Measurements from ENCODE around the gene SLC5A5.

The SLC5A5 gene

GRCh38 chr19:17938092-17938845, 66.5 kb downstream of the SLC5A5 start:
- Histone ChIP-seq H3K4me3 (ENCODE audit: low read depth, low read length) (no peak overlapping the region), H3K4me1 (ENCODE audit: control insufficient read depth, insufficient read depth, low read length) (peaks cover 6% of the 10 kb centered on the region), H3K36me3 (ENCODE audit: control insufficient read depth, insufficient read depth, low read length) (peaks cover 6% of the 10 kb centered on the region), H3K9me3 (ENCODE audit: control insufficient read depth, insufficient read depth, low read length) (no peaks in the 10 kb centered on the region), H3K27me3 (ENCODE audit: control insufficient read depth, insufficient read depth, low read length) (no peaks in the 10 kb centered on the region), H3K9ac (ENCODE audit: low read depth, low read length) (no peak overlapping the region)

- H3K27me3 ChIP-seq (ENCODE audit: control insufficient read depth, insufficient read depth, low read length) = no peaks in the 10 kb centered on the region
- H3K9ac ChIP-seq (ENCODE audit: low read depth, low read length) = peak overlapping the region; percentile 60
- peaks cover 6% of the 10 kb centered on the region for H3K4me1 ChIP-seq (ENCODE audit: control insufficient read depth, insufficient read depth, low read length)
- H3K36me3 ChIP-seq (ENCODE audit: control insufficient read depth, insufficient read depth, low read length) = peaks cover 3% of the 10 kb centered on the region
- no peaks in the 10 kb centered on the region for H3K9me3 ChIP-seq (ENCODE audit: control insufficient read depth, insufficient read depth, low read length)
- peak overlapping the region; percentile 68 for H3K4me3 ChIP-seq (ENCODE audit: low read depth, low read length)
Observed at GRCh38 chr19:17942181-17942580, 70.4 kb downstream of the SLC5A5 start.

DNA sequence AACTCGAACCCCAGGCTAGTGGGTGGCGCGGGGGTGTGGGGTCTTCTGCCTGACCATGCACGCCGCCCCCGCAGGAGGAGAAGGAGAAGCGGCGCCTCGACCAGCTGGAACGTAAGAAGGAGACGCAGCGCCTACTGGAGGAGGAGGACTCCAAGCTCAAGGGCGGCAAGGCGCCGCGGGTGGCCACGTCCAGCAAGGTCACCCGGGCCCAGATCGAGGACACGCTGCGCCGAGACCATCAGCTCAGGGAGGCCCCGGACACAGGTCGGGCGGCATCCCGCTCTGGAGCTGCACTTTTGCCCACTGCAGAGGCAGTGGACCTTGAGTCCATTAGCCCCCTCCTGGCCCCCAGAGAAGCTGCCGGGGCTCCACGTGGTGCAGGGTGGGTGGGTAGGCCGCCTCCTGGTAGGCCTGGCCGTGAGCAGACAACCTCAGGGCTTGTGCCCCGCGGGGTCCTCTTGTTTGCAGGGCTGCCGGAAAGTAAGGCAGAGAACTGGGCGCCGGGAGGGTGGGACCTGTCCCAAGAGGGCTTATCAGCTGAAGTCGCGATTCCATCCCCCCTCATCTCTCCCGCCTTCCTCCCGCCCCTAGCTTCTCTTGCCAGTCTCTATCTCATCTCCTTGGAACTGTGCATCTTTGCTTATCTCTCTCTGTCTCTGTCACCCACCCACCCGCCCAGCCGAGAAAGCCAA, 71.0 kb downstream of the SLC5A5 start:
- peaks cover 6% of the 10 kb centered on the region for H3K4me1 ChIP-seq (ENCODE audit: control insufficient read depth, insufficient read depth, low read length)
- H3K36me3 ChIP-seq (ENCODE audit: control insufficient read depth, insufficient read depth, low read length) = peaks cover 3% of the 10 kb centered on the region
- H3K27me3 ChIP-seq (ENCODE audit: control insufficient read depth, insufficient read depth, low read length) = no peaks in the 10 kb centered on the region
- no peaks in the 10 kb centered on the region for H3K9me3 ChIP-seq (ENCODE audit: control insufficient read depth, insufficient read depth, low read length)
- peak overlapping the region; percentile 47 for H3K9ac ChIP-seq (ENCODE audit: low read depth, low read length)
- peak overlapping the region; percentile 68 for H3K4me3 ChIP-seq (ENCODE audit: low read depth, low read length)

DNA sequence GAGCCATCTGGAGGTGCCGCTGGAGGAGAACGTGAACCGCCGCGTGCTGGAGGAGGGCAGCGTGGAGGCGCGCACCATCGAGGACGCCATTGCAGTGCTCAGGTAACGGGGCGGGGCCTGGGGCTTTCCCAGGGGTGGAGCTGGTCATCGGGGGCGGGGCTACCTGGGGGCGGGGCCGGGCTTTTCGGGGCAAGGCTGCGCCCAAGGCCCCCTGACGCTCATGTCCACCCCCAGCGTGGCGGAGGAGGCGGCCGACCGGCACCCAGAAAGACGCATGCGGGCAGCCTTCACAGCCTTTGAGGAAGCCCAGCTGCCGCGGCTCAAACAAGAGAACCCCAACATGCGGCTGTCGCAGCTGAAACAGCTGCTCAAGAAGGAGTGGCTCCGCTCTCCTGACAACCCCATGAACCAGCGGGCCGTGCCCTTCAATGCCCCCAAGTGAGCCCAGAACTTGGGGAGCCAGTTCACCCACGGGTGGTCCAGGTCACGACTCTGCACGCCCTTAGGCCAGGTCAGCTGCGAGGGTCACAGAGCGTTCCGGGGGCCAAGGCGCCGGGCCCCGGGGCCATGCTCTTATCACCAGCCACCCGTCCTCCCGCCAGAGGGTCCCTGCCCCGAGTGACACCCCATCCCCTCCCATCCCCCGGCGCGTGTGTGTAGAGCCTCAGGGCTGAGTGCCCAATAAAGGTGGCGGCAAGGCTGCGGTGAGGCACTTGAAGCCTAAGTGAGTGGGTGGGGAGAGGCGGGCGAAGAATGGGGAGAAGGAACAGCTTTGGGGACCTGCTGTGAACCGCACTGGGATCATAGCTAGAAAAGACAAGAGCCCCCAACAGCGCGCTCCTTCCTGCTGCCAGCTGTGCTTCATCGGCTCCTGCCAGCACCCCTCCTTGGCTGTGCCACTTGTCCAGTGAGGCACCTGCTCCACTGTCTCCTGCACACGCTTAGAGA, 71.8 kb downstream of the SLC5A5 start:
- Histone ChIP-seq H3K9ac (ENCODE audit: low read depth, low read length) (no peak overlapping the region), H3K36me3 (ENCODE audit: control insufficient read depth, insufficient read depth, low read length) (peaks cover under 1% of the 10 kb centered on the region), H3K9me3 (ENCODE audit: control insufficient read depth, insufficient read depth, low read length) (no peaks in the 10 kb centered on the region), H3K4me3 (ENCODE audit: low read depth, low read length) (no peak overlapping the region), H3K4me1 (ENCODE audit: control insufficient read depth, insufficient read depth, low read length) (peaks cover 6% of the 10 kb centered on the region), H3K27me3 (ENCODE audit: control insufficient read depth, insufficient read depth, low read length) (no peaks in the 10 kb centered on the region)

DNA sequence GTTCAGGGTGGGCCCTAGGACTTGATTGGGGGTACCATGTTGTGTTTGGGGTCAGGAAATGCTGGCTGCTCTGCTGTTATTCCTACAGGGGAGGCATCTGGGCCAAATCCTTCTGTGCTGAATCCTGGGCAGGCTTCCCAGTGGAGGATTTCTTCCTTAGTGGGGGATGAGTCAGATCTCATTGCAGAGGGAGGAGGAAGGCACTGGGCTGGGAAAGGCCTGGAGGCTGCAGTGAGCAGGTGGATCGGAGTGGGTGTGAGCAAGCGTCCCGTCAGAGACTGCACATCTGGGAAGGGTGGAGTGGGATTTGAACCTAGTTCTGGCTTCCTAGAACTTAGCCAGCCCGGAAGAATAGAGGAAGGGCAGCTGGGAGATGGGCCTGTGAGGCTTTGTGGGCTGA, 72.6 kb downstream of the SLC5A5 start:
- Histone ChIP-seq H3K9me3 (ENCODE audit: control insufficient read depth, insufficient read depth, low read length) (no peaks in the 10 kb centered on the region), H3K4me1 (ENCODE audit: control insufficient read depth, insufficient read depth, low read length) (peaks cover 6% of the 10 kb centered on the region), H3K27me3 (ENCODE audit: control insufficient read depth, insufficient read depth, low read length) (peaks cover 3% of the 10 kb centered on the region), H3K36me3 (ENCODE audit: control insufficient read depth, insufficient read depth, low read length) (no peaks in the 10 kb centered on the region), H3K4me3 (ENCODE audit: low read depth, low read length) (no peak overlapping the region), H3K9ac (ENCODE audit: low read depth, low read length) (no peak overlapping the region)
